HG02938 (cell line): ENCODE measurements around the gene FIGN.

Source experiments
- ATAC-seq: cut with Tn5 transposase; IDR thresholded peaks from one replicate; pipeline ENCODE4 v1.9.1; 2021; ENCODE audit warnings: mild to moderate bottlenecking, moderate library complexity; ENCODE audit not compliant: unreplicated experiment

FIGN gene

DNA sequence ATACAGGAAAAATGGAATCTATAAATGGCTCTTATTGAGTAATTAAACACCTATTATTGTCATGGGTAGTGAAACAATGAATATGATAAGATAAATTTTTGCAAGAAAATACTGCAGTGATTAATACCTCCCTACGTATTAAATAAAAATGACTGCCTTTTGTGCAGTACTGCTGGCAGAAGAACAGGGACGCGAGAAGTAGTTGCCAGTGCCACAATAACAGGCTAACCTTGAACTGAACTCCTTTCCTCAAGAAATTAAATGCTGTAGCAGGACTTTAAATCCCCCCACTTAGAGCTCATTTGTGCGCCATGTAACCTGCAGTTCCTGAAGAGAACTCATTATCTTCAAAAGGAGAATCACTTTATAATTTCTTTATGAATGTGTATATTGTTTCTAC lies 24.6 kb downstream of the FIGN start:
- no peak for ATAC-seq

DNA sequence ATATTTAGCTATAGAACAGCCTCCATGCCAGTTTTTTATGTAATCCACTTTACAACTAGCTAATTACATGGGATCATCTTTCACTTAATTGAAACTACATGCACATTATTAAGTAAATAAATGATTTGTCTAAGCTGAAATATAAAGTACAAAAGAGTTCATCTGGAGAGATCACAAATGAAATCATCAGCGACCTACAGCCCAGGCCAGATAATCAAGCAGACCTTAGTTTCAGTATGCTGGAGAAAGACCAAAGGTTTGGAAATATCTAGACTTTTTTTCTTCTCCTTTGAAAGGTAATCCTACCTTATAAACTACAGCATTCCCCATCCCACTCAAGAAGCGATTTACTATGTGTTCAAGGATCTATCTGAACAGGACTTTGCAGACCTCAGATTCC lies 26.5 kb downstream of the FIGN start:
- ATAC-seq = no peak

DNA sequence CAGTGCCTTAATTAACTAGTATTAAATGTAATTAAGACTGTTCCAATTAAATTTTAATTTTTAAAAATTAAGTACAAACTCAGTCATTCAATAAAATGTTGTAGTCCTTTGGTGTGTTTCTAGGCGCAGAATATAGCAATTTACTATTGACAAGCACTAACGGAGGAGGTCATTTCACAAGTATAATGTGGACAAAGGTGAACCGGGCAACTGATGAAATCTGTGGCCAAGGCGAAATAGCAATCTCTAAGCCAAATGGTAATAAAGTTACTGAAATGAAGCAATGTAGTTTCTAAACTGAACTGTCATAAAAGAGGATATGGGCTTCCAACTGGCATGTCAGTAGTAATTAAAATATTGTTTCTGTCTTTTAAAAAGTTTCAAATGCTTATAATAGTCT lies 27.5 kb downstream of the FIGN start:
- ATAC-seq = no peak

DNA sequence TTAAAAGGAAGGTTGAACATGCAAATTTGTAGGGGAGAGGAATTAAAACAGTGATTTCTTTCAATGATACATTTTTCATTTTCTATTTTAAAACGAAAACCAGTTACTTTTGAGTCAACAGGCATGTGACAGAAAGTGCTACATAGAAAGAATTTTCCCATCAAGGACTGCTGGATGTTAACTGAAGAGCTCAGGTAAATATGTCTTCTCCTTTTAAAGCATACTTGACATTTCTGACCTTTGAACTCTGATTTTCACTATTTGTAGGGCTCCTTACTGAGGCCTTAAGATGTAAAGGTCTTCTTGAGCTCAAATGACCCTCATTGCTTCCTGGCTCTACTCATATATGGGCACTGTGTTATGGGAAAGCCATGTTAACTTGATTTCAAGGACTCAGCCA lies 32.4 kb downstream of the FIGN start:
- peak; percentile 63 for ATAC-seq

DNA sequence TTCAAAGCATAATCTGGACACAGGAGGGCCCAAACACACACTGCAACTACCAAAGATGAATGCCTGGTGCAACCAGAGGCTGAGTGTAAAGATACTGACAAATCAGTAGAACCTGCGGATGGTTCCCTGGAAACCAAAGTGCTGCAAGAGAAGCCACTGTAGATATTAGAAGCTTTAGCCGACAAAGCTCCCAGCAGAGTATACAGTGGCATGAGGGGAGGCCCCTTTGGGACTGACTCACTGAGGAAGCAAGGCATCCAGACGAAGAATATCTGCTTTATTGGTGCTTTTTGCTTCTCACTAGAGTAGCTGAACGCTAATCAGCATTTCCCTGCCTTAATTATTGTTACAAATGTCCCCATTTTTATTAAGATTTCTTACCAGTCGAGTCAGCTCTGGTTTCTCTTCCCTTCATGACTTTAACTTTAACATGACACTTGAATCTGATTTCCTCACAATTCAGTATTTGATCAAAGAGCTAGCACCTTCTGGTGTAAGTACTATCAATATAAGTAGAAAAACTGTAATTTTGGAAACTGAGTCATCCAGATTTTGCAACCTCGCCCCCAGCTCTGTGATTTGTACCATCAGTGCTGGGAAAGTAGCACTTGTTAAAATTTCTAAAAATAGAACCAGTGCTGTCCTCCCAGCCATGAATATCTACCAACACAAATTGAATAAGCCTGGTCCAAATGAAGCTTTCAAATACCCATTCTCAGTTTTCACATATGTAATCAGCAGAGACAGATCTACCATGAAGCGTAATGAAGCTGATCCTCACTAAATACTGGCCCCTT lies 34.2 kb downstream of the FIGN start:
- no peak for ATAC-seq

DNA sequence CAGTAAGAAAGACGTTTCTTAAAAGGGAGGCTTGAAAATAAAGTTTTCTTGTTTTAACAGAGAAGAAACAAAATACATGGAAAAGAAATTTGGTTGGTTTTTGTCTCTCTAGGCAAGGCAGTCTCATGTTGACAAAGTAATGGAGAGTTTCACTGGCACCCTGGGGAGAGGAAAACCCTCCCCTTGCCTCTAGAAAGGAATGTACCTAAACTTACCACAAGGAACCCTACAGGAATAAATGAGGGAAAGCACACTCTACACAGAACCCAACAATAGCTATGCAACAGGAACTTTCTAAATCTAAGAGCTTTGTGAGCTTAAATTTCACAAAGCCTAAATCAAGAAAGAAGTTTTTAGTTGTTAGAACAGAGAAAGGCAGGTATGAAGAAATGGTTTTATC lies 37.0 kb downstream of the FIGN start:
- ATAC-seq = no peak

DNA sequence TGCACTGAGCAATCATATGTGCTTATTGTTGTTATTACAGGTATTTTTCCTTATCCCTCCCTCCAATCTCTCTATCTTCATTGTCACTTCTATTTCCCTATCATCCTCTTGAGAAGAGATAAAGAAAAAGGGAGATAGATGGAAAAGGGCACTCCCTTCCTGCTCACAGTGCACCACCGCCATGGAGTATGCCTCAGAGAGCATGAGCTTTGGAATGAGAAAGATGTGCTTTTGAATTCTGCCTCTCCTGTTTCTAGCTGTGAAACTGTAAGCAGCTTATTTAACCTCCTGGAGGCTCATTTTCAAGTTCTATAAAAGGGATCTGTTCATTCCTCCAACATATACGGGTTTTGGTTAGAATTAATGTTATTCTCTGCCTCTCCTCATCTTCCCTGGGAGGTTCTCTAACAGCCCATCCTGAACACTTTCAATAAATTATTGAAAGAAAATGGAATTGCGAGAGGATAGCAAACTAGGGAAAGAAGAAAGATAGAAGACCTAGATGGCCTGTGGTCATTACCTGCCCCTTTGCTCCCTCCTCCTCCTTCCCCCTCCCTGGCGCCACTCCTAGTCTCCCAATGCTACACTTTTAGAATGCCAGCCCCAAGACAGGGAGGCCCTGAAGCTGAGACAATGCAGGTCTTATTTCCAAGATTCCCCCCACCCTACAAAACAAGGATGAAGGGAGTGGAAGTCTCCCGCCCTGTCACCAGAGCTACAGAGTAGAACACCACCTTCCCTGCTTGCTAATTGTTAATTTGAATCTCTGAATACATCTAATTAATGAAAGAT lies 37.8 kb downstream of the FIGN start:
- no peak for ATAC-seq

DNA sequence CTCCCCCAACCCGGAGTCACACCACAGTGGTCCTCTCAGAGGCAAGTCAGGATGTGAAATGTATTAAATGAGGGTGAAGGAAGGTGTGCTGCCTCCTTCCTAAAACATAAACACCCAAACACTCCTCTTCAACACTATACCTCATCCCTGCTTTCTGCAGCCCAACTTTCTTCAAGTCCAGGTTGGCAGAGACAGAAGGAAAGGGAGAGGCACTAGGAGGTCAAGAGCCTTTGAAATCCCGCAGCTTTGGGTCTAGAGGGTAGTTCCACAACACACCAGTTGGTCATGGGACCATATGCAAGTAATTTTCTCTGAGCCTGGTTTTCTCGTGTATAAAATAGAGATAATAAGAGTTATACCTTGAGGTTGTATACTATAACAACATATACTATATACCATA lies 38.4 kb downstream of the FIGN start:
- ATAC-seq = no peak

DNA sequence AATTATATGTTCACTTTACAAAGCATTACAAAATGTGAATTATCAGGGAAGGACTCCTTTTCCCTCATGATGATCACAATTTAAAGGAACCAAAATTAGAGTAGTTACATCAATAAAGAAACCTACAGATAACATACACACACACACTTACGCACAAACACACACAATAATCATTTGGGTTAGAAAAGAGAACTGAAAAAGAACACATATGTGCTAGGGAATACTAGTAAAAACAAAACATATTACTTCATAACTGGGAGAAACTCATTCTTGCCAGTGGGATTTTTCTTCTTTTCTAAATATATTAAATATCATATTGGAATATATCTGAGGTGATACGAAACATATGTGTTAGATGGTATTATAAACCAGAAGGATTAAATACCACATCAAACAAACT lies 42.3 kb downstream of the FIGN start:
- ATAC-seq = no peak

DNA sequence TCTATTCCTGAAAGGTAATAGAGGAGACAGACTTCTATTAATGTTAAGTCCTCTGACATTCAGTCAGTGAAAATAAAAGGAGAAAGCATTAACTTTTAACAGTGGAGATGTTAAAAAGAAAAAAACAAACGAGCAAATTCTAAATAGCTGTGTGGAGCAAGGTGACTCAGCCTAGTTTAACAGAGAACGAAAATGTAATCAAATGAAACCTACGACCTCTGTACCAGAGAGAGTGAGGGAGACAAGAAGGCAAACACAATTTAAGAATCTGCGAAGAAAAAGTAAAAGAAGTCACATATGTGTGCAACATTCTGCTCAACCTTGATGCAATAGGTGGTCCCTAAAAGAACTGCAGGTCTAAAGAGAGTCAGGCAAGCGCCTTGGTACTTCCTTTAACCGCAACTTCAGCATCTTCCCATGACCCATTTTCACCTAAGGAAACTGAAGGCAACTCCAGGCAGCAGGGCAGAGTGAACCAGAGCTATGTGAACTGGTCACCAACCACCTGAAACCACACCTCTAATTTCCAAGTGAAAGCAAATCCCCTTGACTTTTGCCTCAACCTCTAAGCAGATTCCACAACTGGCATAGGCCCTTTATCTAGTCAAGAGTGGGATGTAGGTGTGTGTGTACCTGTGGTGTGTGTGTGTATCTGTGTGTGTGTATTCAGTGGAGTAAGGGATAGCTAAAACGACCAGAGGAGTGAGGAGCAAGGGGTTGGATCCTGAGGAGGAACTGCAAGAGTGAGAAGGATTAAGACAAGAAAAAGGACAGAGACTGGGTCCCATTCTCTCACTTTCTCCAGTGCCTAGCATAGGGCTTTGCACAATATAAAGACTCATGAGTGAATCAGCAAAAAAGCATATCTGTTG lies 43.0 kb downstream of the FIGN start:
- ATAC-seq = no peak

DNA sequence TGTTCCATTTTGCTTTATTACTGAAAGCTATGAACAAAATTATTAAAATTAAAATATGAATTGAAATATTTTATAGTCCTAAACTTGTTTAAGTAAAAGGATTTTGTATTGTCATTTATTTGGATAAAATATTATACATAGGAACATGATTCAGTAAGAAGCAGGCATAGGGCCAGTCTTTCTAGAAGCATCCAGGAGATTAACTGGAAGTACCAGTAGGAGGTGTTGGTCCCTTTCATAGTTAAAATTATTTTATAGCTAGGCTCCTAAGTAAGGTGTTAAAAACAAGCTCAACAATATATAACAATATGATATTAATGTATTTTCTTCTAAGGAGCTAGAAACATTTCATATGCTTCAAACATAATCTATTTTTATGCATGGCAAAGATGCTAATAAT lies 43.7 kb downstream of the FIGN start:
- no peak for ATAC-seq

DNA sequence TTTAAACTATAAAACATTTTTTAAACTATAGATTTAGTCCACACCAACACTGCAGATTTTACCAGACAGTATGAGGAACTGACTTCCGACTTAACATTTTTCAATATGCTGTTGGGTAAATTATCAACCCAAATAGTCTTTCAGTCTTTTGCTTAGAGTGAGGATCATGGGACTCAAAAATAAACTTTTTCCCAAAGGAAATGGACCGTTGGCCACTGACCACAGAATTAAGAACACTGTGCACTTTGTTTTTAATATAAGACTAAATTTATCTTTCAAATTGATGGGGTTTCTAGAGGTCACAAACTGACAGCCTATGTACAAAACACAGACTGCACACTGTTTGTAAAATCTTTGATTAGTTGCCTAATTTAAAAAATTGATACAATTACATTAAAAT lies 44.9 kb downstream of the FIGN start:
- no peak for ATAC-seq

DNA sequence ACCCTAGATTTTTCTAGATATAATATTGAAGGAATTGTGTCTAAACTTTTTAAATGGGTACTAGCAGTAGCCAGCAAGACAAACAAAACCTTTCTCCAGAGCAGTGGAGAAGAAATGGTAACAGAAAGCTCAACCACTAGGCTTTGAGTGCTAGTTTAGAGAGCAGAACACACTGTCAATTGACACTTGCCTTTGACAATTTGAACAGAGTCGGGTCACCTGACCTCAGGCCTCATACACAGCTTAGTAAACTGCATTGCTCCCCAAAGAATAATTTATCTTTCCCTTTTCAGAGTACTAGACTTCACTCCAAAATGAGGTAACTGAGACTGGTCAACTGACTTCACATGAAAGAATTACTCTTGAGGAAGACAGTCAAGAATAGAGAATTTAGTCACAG lies 48.6 kb downstream of the FIGN start:
- no peak for ATAC-seq

DNA sequence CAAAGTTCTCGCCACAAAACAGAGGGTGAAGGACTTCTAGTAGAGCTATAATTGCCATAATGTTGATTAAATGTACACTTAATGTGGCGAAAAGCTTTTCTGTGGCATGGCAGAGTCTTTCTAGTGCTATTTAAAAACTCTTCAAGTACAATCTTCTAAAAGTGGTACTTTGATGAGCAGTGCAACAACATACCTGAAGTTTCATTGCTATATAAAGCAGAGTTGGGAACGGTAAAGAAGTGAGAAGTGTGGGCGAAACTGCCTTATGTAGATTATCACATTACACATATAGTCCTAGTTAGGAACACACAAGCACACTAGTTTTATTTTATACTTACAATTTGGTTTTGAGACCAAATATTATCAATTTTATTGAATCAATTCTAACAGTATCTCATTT lies 49.5 kb downstream of the FIGN start:
- no peak for ATAC-seq

DNA sequence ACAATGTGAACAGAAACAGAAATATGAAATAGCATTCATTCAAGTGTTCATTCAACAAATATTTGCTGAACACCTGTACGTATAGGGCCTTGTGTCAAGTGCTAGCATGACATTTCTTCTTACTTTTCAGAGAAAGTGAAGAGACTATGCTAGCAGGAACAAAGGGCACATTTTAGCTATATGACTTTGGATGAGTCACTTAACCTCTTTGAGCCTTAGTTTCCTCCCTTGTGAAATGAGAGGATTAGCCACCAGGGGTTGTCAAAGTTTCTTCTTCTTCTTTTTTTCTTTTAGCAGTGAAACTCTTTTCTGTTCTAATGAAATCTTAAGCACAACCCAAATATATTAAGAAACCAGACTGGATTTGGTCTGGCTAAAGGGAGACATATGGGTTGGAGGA lies 53.1 kb downstream of the FIGN start:
- ATAC-seq = no peak

DNA sequence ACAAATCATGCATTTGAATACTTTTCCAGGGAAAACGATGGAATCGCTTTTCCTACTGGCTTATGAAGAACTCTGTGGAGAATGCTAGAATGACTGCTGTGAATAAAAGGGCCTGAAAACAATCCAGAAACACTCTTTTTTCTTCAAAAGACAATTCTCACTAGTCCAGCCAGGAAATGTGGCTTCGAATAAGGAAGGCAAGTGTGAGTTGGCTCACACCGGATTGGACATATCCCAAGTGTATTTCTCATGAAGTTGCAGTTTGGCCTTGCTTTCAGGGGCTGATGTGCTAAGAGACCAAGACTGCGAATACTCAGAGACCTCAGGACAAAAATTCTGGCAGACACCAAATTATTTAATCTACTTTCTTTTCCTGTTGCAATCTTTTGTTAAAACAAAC lies 54.1 kb downstream of the FIGN start:
- ATAC-seq = no peak

DNA sequence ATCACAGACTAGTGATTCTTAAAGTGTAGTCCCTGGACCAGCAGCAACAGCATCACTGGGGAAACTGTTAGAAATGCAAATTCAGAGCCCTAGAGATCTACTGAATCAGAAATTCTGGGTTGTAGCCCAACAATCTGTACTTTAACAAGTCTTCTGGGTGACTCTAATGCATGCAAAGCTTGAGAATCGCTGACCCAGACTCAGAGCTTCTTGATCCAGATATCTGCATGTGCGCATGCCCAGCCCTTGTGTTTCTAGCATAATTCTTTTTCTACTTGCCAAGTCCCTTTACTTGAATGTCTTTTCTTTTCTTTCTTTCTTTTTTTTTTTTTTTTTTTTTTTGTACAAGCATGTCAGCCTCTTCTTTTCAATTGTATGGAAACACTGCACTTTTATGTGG lies 60.4 kb downstream of the FIGN start:
- ATAC-seq = no peak

DNA sequence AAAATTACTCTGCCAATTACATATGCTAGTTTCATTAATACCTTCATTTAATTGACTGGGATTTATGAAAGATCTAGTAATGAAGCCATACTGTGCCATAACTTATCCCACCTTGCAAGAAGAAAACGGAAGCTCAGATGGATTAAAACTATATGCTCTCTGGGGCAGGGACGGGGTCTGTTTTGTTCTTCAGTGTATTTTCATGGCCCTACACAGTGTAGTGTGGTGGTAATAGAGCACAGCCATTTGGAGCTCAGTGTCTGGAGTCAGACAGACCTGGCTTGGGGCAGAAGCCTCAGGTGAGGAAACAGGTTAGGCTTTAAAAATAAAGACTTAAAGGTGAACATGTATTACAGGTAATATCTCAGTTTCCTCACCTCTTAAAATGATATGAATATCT lies 62.3 kb downstream of the FIGN start:
- no peak for ATAC-seq

DNA sequence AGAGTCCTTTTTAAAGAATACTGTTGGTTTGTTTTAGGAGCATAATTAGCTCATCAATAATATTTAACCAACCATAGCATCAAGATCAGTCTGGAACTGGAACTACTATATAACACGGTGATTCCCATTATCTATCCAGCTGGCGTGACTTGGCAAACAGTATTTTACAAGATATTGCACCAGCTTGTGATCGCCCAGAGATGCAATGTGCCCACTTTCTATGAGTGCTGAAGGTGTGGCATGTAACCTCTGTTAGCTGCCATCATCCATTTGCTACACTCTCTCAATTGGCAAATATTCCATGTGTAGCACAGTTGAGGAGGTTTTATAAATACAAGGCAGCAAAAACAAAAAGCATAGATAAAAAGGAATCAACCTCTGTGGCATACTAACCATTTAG lies 64.9 kb downstream of the FIGN start:
- ATAC-seq = no peak

DNA sequence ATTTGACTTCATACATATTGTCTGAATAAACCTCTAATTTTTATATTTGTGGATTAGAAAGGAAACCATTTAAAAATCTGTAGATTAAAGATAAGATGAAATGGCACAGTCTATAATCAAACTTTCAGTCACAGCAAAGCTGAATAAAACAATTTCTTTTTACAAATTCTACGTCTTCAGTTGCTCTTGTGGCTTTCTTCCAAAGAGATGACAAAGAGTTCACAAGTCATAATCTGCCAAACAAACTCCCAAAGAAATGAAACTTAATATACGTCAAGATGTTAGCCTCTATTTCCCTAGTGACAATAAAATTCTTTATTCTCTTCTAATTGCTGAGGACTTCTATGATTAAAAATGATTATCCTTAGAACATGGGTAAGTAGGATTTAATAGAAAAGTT lies 66.3 kb downstream of the FIGN start:
- ATAC-seq = no peak

DNA sequence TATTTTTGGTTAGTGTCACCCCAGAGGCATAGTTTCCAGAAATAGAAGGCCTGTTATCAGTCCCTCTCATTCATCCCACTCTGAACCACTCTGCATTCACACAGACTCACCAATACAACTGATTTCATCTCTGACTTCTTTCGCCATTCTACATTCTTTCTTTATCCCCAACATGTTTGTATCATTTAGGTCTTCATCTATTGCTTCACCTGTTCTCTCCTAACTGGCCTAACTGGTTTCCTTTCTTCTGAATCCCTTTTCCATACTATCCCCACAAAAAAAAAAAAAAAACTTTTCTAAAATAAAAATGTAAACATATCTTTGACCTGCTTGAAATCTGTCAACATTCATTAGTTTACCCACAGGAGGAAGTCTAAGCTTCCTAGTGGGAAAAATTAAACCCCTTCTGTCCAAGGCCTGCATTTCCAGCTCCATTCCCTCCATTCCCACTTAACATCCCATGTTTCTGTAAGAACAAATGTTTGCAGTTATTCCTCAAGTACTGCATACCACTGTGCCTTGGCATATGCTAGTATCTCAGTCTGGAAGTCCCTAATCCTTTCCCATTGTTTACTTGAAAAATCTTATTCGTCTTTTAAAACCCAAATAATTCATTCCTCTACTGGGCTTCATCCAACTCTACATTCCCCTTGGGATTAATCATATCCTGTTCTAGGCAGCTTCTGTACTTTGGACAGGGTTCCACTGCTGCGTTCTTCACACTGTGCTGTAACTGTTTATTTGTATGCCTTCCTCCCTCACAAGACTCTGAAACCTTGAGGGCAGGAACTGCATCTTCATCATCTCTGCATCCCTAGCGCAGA lies 68.5 kb downstream of the FIGN start:
- ATAC-seq = no peak
